HG02840 (cell line): ENCODE measurements around the gene DNAJA3.

Source experiments
- ATAC-seq: cut with Tn5 transposase; IDR thresholded peaks from one replicate; pipeline ENCODE4 v1.9.1; 2021; ENCODE audit warnings: mild to moderate bottlenecking, moderate library complexity, moderate number of reproducible peaks; ENCODE audit not compliant: unreplicated experiment, low FRiP score

The DNAJA3 gene

GRCh38 chr16:4500272-4500671 lies 74.6 kb downstream of the DNAJA3 start:
- ATAC-seq: no peak

- no peak for ATAC-seq
Measured at GRCh38 chr16:4501071-4501478, 75.4 kb downstream of the DNAJA3 start.

- ATAC-seq: no peak
Measured at GRCh38 chr16:4505356-4506147, 79.9 kb downstream of the DNAJA3 start.
